ENCODE results near the gene PHTF1.

PHTF1 gene

DNA sequence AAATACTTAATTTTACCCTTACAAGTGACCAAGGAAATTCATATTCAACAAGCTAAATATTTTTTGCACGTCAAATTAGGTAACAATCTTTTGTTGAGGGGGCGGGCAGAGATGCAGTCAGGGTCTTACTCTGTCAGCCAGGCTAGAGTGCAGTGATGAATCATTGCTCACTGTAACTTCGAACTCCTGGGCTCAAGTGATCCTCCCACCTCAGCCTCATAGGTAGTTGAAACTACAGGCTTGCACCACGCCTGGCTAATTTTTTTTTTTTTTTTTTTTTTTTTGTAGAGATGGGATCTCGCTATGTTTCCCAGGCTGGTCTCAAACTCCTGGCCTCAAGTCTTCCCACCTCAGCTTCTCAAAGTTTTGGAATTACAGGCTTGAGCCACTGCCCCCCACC lies 26.5 kb downstream of the PHTF1 start:
- TF ChIP-seq, protein P1, sequence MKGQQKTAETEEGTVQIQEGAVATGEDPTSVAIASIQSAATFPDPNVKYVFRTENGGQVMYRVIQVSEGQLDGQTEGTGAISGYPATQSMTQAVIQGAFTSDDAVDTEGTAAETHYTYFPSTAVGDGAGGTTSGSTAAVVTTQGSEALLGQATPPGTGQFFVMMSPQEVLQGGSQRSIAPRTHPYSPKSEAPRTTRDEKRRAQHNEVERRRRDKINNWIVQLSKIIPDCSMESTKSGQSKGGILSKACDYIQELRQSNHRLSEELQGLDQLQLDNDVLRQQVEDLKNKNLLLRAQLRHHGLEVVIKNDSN (IDR thresholded peaks at IDR 0.05): no peak
- TF ChIP-seq TCF12 (IDR thresholded peaks at IDR 0.05; ENCODE audit: low read depth): no peak
- TF ChIP-seq, protein P2, sequence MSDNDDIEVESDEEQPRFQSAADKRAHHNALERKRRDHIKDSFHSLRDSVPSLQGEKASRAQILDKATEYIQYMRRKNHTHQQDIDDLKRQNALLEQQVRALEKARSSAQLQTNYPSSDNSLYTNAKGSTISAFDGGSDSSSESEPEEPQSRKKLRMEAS (IDR thresholded peaks at IDR 0.05): no peak
- TF ChIP-seq FOXM1 (IDR thresholded peaks at IDR 0.05; ENCODE audit: borderline replicate concordance, low read depth): no peak
- TF ChIP-seq TAF1 (IDR thresholded peaks at IDR 0.05; ENCODE audit: low read depth): no peak
- TF ChIP-seq CEBPB (IDR thresholded peaks at IDR 0.05): no peak
- TF ChIP-seq RAD21 (IDR thresholded peaks at IDR 0.05; ENCODE audit: low read depth): no peak
- no peak for TF ChIP-seq EP300 (IDR thresholded peaks at IDR 0.05; ENCODE audit: borderline replicate concordance)
- TF ChIP-seq ZBTB7A (IDR thresholded peaks at IDR 0.05; ENCODE audit: low read depth): no peak

DNA sequence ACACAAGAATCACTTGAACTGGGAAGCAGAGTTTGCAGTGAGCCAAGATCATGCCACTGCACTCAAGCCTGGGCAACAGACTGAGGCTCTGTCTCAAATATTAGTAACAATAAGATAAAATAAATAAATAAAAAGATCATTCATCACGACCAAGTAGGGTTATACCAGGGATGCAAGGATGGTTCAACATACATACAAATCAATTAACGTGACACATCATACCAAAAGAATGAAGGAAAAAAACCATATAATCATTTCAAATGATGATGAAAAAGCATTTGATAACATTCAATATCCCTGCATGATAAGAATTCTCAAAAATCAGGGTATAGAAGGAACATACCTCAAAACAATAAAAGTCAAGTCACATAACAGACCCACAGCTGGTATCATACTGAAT lies 38.3 kb downstream of the PHTF1 start:
- TF ChIP-seq CEBPB (IDR thresholded peaks at IDR 0.05) (no peak), TCF12 (IDR thresholded peaks at IDR 0.05; ENCODE audit: low read depth) (no peak), CREB1 (IDR thresholded peaks at IDR 0.05; ENCODE audit: low read depth) (no peak), TAF1 (IDR thresholded peaks at IDR 0.05; ENCODE audit: low read depth) (no peak), FOXM1 (IDR thresholded peaks at IDR 0.05; ENCODE audit: borderline replicate concordance, low read depth) (no peak), EGR1 (IDR thresholded peaks at IDR 0.05) (no peak), YY1 (IDR thresholded peaks at IDR 0.05; ENCODE audit: low read depth) (no peak), TEAD4 (IDR thresholded peaks at IDR 0.05) (no peak), NFIC (IDR thresholded peaks at IDR 0.05) (no peak), RAD21 (IDR thresholded peaks at IDR 0.05; ENCODE audit: low read depth) (no peak), ZBTB7A (IDR thresholded peaks at IDR 0.05; ENCODE audit: low read depth) (no peak)
- TF ChIP-seq, protein P3, sequence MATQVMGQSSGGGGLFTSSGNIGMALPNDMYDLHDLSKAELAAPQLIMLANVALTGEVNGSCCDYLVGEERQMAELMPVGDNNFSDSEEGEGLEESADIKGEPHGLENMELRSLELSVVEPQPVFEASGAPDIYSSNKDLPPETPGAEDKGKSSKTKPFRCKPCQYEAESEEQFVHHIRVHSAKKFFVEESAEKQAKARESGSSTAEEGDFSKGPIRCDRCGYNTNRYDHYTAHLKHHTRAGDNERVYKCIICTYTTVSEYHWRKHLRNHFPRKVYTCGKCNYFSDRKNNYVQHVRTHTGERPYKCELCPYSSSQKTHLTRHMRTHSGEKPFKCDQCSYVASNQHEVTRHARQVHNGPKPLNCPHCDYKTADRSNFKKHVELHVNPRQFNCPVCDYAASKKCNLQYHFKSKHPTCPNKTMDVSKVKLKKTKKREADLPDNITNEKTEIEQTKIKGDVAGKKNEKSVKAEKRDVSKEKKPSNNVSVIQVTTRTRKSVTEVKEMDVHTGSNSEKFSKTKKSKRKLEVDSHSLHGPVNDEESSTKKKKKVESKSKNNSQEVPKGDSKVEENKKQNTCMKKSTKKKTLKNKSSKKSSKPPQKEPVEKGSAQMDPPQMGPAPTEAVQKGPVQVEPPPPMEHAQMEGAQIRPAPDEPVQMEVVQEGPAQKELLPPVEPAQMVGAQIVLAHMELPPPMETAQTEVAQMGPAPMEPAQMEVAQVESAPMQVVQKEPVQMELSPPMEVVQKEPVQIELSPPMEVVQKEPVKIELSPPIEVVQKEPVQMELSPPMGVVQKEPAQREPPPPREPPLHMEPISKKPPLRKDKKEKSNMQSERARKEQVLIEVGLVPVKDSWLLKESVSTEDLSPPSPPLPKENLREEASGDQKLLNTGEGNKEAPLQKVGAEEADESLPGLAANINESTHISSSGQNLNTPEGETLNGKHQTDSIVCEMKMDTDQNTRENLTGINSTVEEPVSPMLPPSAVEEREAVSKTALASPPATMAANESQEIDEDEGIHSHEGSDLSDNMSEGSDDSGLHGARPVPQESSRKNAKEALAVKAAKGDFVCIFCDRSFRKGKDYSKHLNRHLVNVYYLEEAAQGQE (IDR thresholded peaks at IDR 0.05; ENCODE audit: low read depth): no peak
- TF ChIP-seq, protein P2 (IDR thresholded peaks at IDR 0.05): no peak
- TF ChIP-seq, protein P1 (IDR thresholded peaks at IDR 0.05): no peak

DNA sequence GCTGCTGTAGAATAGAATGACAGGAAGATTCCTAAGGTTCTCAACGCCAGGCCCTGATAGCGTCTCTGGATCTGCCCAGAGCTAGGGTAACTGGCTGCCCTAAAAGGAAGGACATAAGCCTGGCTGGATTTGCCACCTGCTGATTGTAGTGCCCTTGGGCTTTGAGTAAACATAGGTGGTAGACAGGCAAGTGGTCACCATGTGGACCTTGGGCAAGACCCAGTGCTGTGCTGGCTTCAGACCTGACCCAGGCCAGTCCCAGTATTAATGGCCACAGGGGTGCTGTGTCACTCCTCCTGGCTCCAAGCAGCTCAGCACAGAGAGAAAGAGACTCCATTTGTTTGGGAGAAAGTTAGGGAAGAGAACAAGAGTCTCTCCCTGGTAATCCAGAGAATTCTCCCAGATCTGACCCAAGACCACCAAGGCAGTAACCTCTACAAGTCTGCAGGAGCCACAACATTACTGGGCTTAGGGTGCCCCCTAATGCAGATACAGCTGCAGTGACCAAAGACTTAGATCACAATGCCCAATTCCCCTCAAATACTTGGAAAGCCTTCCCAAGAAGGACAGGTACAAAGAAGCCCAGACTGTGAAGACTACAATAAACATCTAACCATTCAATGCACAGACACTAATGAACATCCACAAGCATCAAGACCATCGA lies 44.5 kb downstream of the PHTF1 start:
- 0 out of 2 replicates have a peak, but pooled peaks have one; percentile 7 for TF ChIP-seq RAD21 (IDR thresholded peaks at IDR 0.05; ENCODE audit: low read depth)
- TF ChIP-seq, protein P2 (IDR thresholded peaks at IDR 0.05): no peak

DNA sequence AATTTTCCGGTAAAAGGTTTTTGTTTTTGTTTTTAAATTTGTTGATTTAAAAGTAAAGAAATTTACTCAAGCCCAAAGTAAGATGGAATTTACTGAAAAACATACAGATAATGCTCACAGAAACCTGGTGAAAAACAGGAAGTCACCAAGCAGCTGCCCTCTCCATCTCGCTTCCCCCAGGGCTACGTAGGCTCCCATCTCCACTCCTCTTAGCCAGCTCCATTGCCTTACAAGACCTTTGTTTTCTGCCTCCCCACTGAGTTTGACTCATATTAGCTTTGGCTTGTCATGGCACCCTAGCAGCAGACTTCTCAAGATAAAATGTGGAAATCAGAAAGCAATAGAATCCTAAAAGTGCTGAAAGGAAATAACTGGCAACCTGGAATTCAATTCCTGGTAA lies 57.9 kb downstream of the PHTF1 start:
- TF ChIP-seq, protein P1 (IDR thresholded peaks at IDR 0.05): no peak
- TF ChIP-seq FOXM1 (IDR thresholded peaks at IDR 0.05; ENCODE audit: borderline replicate concordance, low read depth): no peak
- no peak for TF ChIP-seq ZBTB7A (IDR thresholded peaks at IDR 0.05; ENCODE audit: low read depth)
- no peak for TF ChIP-seq TEAD4 (IDR thresholded peaks at IDR 0.05)
- no peak for TF ChIP-seq CREB1 (IDR thresholded peaks at IDR 0.05; ENCODE audit: low read depth)
- TF ChIP-seq NFIC (IDR thresholded peaks at IDR 0.05): no peak
- TF ChIP-seq, protein P2 (IDR thresholded peaks at IDR 0.05): no peak
- TF ChIP-seq YY1 (IDR thresholded peaks at IDR 0.05; ENCODE audit: low read depth): no peak
- TF ChIP-seq CEBPB (IDR thresholded peaks at IDR 0.05): no peak
- no peak for TF ChIP-seq EP300 (IDR thresholded peaks at IDR 0.05; ENCODE audit: borderline replicate concordance)
- TF ChIP-seq EGR1 (IDR thresholded peaks at IDR 0.05): no peak
- no peak for TF ChIP-seq TAF1 (IDR thresholded peaks at IDR 0.05; ENCODE audit: low read depth)
- TF ChIP-seq, protein P3 (IDR thresholded peaks at IDR 0.05; ENCODE audit: low read depth): no peak
- TF ChIP-seq TCF12 (IDR thresholded peaks at IDR 0.05; ENCODE audit: low read depth): no peak

DNA sequence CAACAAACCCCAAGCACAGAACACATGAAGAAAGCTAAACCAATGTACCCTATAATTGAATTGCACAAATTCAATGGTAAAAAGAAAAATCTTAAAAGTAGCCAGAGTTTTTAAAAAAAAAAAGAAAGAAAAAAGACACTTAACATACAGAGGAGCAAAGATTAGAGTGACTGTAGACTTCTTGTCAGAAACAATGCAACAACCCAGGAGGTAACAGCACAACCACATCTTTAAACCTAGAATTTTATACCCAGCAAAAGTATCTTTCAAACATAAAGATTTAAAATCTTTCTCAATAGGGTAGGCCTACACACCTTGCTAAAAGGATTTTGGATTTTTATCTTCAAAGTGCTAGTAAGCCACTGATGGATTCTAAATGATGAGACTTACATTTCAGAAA lies 64.4 kb downstream of the PHTF1 start:
- no peak for TF ChIP-seq FOXM1 (IDR thresholded peaks at IDR 0.05; ENCODE audit: borderline replicate concordance, low read depth)
- TF ChIP-seq YY1 (IDR thresholded peaks at IDR 0.05; ENCODE audit: low read depth): no peak
- TF ChIP-seq NFIC (IDR thresholded peaks at IDR 0.05): no peak
- TF ChIP-seq, protein P1 (IDR thresholded peaks at IDR 0.05): no peak
